Activated CD4-positive, alpha-beta T cell treated with anti-CD3 and anti-CD28 coated beads for 48 hours (primary cell): ENCODE results near the gene WDR11.
"Not testable (repeated sequence)": the region's sequence is repeated elsewhere in the genome, so short reads cannot be mapped to it uniquely, and the experiment has no call there.

Source experiments
- DNase-seq: peaks from one replicate; pipeline ENCODE4 v3.0.0-alpha.2; 2020

The WDR11 gene

GRCh38 chr10:120841522-120842189 is 9.5 kb upstream of the WDR11 start:
- no peak for DNase-seq

GRCh38 chr10:120854388-120854787 is 3.2 kb downstream of the WDR11 start:
- DNase-seq = no peak

- no peak for DNase-seq
Observed at GRCh38 chr10:120861178-120861855, 10.2 kb downstream of the WDR11 start.

GRCh38 chr10:120873741-120874140 is 22.6 kb downstream of the WDR11 start:
- no peak for DNase-seq

GRCh38 chr10:120883071-120883470 is 31.9 kb downstream of the WDR11 start:
- DNase-seq = no peak

GRCh38 chr10:120887482-120887881 is 36.3 kb downstream of the WDR11 start:
- no peak for DNase-seq

- no peak for DNase-seq
Observed at GRCh38 chr10:120891365-120891764, 40.2 kb downstream of the WDR11 start.

GRCh38 chr10:120894556-120894955 is 43.4 kb downstream of the WDR11 start:
- DNase-seq = no peak

GRCh38 chr10:120897343-120897742 is 46.2 kb downstream of the WDR11 start:
- no peak for DNase-seq

GRCh38 chr10:120905268-120905667 is 54.1 kb downstream of the WDR11 start:
- no peak for DNase-seq

- no peak for DNase-seq
Observed at GRCh38 chr10:120917521-120918250, 66.5 kb downstream of the WDR11 start.

- DNase-seq = not testable (repeated sequence)
Observed at GRCh38 chr10:120923886-120924285, 72.7 kb downstream of the WDR11 start.

GRCh38 chr10:120926611-120927010 is 75.4 kb downstream of the WDR11 start:
- no peak for DNase-seq

- no peak for DNase-seq
Observed at GRCh38 chr10:120927352-120927751, 76.2 kb downstream of the WDR11 start.

GRCh38 chr10:120929166-120929565 is 78.0 kb downstream of the WDR11 start:
- DNase-seq = no peak

GRCh38 chr10:120931423-120931822 is 80.3 kb downstream of the WDR11 start:
- no peak for DNase-seq

GRCh38 chr10:120931999-120932398 is 80.8 kb downstream of the WDR11 start:
- DNase-seq = no peak

- DNase-seq = no peak
Observed at GRCh38 chr10:120938822-120939221, 87.7 kb downstream of the WDR11 start.

- DNase-seq = no peak
Observed at GRCh38 chr10:120940299-120940900, 89.2 kb downstream of the WDR11 start.

- DNase-seq = no peak
Observed at GRCh38 chr10:120941501-120941900, 90.3 kb downstream of the WDR11 start.

- DNase-seq = peak; percentile 87
Observed at GRCh38 chr10:120942806-120943413, 91.7 kb downstream of the WDR11 start.

GRCh38 chr10:120943542-120943941 is 92.4 kb downstream of the WDR11 start:
- no peak for DNase-seq

GRCh38 chr10:120944586-120945125 is 93.5 kb downstream of the WDR11 start:
- no peak for DNase-seq
